ENCODE results near the gene AEN.

AEN gene

DNA sequence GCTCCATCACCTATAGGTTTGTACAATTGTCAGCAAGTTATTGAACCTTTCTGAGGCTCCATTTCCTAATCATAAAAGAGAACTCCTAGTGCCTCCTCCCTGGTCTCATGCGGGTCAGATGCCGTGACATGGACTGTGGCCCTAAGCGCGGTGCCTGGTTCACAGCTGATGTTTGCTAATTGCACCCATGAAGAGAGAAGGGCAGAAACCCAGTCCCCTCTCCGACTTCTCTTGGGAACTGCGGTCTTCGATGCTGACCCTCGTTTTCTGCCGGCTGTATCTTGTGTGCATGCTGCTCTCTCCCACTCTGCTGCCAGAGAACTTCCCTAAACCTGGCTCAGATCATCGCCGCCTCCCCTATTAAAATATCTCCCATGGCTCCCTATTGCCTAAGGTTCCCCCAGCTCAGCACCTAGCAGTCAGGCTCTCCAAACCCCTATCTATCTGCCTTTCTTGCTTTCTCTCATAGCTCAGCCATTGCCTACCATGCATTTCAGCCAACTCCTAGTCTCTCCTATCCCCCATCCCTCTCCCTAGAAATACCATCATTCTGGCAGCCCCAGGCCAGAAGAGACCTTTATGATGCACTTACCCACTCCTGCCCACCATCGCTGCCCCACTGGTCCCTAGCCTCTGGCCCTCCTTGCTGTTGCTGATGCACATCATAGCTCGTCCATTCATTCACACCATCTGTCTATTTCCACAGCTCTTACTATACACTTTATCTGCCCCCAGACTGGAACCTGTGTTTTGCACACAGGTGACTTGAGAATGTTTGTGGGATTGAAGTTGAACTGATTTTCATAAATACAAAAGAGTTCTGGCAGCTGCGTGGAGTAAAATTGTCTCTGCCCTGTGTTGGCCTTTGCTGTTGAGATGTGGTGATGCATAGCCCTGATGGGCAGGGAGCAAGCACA, 24.3 kb downstream of the AEN start:
- TF ChIP-seq, protein P1, sequence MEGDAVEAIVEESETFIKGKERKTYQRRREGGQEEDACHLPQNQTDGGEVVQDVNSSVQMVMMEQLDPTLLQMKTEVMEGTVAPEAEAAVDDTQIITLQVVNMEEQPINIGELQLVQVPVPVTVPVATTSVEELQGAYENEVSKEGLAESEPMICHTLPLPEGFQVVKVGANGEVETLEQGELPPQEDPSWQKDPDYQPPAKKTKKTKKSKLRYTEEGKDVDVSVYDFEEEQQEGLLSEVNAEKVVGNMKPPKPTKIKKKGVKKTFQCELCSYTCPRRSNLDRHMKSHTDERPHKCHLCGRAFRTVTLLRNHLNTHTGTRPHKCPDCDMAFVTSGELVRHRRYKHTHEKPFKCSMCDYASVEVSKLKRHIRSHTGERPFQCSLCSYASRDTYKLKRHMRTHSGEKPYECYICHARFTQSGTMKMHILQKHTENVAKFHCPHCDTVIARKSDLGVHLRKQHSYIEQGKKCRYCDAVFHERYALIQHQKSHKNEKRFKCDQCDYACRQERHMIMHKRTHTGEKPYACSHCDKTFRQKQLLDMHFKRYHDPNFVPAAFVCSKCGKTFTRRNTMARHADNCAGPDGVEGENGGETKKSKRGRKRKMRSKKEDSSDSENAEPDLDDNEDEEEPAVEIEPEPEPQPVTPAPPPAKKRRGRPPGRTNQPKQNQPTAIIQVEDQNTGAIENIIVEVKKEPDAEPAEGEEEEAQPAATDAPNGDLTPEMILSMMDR (IDR thresholded peaks at IDR 0.05; ENCODE audit: low read length, missing control alignments): no peak
- H3K4me3 ChIP-seq (replicated peaks; ENCODE audit: low read depth, low read length): no peak overlapping the region
- DNase-seq (ENCODE audit: low read depth): no peak

DNA sequence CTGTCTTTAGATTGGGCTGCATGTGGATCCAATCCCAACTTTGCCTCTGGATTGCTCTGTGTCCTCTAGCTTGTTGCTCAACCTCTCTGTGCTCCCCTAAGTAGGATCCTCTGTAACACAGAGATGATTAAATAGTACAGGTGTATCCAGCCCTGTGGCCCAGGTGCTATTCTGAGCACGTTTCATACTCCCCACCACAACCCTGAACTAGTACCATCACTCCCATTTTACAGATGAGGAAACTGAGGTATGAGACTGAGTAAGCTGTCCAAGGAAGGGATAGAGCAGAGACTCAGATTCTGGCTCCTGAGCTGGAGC, 24.9 kb downstream of the AEN start:
- no peak overlapping the region for H3K4me3 ChIP-seq (replicated peaks; ENCODE audit: low read depth, low read length)
- TF ChIP-seq, protein P1 (IDR thresholded peaks at IDR 0.05; ENCODE audit: low read length, missing control alignments): no peak
- DNase-seq (ENCODE audit: low read depth): no peak

DNA sequence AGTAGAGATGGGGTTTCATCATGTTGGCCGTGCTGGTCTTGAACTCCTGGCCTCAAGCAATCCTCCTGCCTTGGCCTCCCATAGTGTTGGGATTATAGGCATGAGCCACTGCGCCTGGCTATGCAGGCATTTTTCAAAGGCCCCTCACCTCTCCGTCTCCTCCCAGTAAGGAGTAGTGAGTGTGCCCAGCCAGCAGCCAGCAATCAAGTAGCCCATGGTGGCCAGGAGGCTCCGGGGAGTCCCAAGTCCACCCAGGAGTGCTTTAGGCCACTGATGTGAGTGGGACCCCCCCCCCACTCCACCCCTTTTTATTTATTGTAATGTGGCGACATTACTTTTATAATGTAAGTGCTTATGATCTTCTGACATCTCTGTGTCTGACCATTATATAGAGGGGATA, 25.8 kb downstream of the AEN start:
- TF ChIP-seq, protein P1 (IDR thresholded peaks at IDR 0.05; ENCODE audit: low read length, missing control alignments): no peak
- no peak for DNase-seq (ENCODE audit: low read depth)
- no peak overlapping the region for H3K4me3 ChIP-seq (replicated peaks; ENCODE audit: low read depth, low read length)

DNA sequence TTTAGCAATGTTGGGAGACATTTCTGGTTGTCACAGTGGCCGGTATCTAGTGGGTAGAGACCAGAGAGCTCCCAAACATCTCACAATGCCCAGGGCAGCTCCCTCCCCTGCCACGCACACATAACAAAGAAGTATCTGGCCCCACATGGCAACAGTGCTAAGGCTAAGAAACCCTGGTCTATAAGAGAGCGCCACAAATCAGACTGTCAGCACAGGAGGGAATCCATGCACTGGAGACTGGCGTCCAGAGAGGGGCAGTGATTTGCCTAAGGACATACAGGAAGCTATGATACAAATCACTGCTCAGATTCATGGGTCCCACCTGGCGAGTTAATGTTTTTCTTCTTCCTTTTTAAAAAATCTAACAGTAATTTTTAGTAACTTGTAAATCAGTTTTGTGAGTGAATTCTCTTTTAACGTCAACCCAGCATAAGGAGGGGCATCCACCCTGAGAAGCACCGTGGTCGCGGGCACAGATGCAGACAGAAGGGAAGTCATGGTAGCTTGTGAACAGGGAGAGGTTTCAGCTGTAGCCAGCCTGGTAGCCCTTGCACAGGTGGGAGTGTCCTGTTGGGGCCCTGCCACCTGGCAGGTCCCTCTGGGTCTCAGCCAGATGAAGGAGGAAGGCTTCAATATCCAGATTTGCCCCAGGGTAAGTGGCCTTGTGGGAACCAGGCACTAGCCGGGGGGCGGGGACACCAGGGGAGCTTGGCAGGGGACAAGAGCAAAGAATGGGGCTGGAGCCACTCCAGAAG, 26.4 kb downstream of the AEN start:
- TF ChIP-seq, protein P1 (IDR thresholded peaks at IDR 0.05; ENCODE audit: low read length, missing control alignments): no peak
- no peak overlapping the region for H3K4me3 ChIP-seq (replicated peaks; ENCODE audit: low read depth, low read length)
- no peak for DNase-seq (ENCODE audit: low read depth)

DNA sequence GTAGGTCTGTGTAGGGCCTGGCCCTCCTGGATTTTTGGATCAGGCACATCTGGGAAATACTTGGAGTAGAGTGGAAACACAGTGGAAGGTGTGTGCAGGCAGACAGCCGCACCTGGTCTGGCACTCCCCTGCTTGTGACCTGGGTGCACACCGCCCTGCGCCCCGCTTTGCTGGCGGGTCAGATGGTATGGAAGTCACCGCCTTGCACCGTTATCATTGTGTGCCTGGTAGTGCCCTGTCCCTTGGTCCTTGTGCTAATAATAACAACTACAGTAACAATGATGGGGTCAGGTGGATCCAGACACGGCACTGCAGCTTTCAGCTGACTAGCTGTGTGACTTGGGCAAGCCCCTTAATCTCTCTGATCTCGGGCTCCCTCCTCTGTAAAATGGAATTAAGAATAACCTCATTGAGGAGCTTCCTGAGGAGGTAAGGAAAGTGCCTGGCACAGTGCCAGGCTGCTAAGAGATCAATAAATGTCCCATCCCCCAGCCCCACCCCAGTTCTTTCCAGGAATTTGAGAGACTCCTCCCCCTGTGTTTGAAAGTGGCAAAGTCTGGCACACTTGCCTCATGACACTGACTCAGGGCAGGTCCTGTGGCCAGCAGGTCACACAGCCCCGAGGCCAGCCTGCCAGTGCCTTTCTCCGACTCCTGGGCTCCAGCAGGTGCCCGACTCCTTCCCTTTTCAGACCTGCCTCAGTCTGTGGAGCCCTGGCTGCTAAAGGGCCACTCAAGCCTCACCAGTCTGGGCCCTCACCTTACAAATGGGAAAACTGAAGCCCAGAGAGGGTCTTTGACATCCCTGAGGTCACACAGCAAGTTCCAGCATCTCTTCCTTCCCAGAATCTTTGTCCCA, 27.4 kb downstream of the AEN start:
- DNase-seq (ENCODE audit: low read depth): peak; percentile 53
- no peak overlapping the region for H3K4me3 ChIP-seq (replicated peaks; ENCODE audit: low read depth, low read length)
- TF ChIP-seq, protein P1 (IDR thresholded peaks at IDR 0.05; ENCODE audit: low read length, missing control alignments): no peak

DNA sequence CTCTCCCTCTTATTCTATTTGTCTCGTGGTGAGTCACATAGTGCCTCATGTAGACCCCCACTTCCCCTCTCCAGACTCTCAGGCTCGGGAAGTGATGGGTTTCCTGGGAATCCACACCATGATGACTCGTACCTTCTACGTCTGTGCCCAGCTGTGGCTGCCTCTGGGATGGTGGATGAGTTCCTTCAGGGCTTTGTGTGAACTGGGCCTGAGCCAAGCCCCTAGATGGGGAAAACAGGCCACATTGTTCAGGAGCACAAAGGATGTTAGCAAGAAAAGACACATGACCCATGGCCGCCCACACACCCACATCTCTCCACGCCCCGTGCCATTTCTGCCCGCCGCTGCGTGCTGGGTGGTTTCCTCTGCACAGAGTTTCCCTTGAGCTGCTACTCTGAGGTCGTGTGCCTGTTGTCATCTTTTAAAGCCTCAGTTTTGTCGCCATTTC, 28.2 kb downstream of the AEN start:
- DNase-seq (ENCODE audit: low read depth): peak; percentile 99
- no peak overlapping the region for H3K4me3 ChIP-seq (replicated peaks; ENCODE audit: low read depth, low read length)
- TF ChIP-seq, protein P1 (IDR thresholded peaks at IDR 0.05; ENCODE audit: low read length, missing control alignments): no peak
